IPS-18c (cell line): ENCODE data around the gene SPATA19.
"Not testable (repeated sequence)": the region's sequence is repeated elsewhere in the genome, so short reads cannot be mapped to it uniquely, and the experiment has no call there.

Experiments
- H3K4me3 ChIP-seq: 2 replicates; pipeline ENCODE4 v1.7.0; 2013; ENCODE audit warnings: low read depth, mild to moderate bottlenecking, low read length, moderate library complexity; ENCODE audit not compliant: insufficient read depth
- H3K9me3 ChIP-seq: one replicate; pipeline ENCODE4 v1.6.1; 2013; ENCODE audit warnings: mild to moderate bottlenecking, low read length, moderate library complexity; ENCODE audit not compliant: control insufficient read depth, insufficient read depth

SPATA19 gene

GRCh38 chr11:133845413-133845812, at the start of gene SPATA19:
SPATA19 (minus strand) TSS chr11:133845513; CDS start chr11:133845446, 67 bp downstream.
- no peaks in the 10 kb centered on the region for H3K9me3 ChIP-seq
- H3K4me3 ChIP-seq = no peak within 1 kb of the TSS

DNA sequence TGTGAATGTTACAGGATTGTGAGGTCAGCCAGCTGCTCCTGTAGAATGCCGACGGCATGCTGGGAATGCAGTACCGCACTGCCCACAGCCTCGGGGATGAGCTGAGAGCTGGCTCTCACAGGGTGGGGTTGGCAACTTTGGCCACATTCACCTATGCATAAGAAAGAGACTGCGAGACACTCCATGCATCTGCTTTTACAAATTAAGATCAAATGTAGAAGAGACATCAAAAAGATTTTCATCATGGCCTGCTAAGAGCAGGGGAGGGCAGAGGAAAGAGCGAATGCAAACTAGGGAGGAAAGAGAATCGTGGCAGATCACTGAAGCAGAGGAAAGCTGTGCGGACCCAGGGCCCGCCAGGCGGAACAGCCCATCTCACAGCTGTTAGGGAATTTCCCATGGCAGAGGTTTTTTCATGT, 49.8 kb upstream of the SPATA19 start:
- Histone ChIP-seq H3K4me3 (no peak overlapping the region), H3K9me3 (no peaks in the 10 kb centered on the region)

DNA sequence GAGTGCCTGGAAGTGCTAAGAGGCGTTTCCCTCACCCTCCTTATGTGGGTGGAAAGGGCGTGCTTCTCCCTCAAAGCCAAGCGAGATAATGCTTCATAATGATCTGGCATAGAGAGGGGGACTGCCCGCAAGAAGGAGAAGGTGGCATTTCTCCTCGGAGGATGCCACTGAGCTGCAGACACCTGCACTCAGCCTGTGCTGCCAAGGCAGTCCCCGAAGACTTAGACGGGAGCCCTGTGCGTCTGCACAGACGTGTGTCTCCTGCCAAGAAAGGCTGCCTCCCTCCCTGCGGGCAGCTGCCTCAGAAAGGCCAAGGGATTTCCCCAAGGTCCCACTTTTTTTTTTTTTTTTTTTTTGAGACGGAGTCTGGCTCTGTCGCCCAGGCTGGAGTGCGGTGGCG, 48.1 kb upstream of the SPATA19 start:
- H3K4me3 ChIP-seq = no peak overlapping the region
- no peaks in the 10 kb centered on the region for H3K9me3 ChIP-seq

DNA sequence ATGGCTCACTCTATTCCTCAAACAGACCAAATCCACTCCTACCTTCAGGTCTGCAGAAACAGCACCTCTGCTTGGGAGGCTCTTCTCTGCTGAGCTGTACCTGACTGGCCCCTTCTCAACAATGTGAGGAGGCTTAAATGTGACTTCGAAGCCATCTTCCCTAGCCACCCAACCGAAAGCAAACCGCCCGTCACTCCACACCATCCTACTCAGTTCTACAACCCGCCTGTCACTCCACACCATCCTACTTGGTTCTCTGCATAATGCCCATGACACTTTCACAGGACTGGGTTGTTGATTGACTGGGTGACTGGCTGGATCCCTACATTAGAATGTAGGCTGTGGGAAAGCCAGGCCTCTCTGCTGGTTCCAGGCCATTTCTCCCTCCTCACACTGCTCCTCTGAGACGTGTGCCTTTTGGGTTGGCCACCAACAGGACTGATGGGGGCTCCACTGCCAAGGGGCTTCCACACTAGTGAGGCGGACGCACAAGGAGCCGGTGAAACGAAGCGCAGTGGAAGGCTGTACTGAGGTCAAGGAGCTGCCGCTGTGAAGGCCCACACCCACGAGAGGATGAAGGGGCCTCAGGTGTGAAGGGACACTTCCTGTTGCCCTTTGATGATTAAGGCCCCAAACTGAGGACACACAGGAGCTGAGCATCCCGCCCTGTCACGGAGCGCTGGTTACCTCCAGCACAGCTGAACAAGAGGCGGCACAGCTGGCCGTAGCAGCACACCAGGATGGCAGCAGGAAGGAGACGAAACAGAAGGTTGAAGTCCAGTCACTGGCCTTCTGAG, 47.5 kb upstream of the SPATA19 start:
- Histone ChIP-seq H3K4me3 (no peak overlapping the region), H3K9me3 (no peaks in the 10 kb centered on the region)

DNA sequence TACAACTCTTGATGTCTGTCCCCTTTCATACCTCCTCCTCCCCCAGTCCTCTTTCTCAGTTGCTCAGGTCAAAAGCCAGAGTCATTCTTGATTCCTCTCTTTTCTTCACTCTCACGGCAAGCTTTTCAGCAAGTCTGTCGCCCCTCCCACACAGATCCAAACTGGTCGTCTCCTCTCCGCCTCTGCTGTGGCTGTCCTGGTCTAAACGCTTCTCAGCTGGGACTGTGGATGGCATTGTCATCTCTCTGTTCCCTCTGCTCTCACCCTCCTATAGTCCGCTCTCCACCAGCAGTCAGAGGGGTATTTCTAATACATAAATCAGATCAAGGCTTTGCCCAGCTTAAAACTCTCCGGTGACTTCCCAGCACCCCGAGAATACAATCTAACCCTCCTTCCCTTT, 46.8 kb upstream of the SPATA19 start:
- no peaks in the 10 kb centered on the region for H3K9me3 ChIP-seq

GRCh38 chr11:133889893-133890292, 44.6 kb upstream of the SPATA19 start:
- H3K9me3 ChIP-seq = no peaks in the 10 kb centered on the region
- no peak overlapping the region for H3K4me3 ChIP-seq

More for the DNA sequence above, 46.8 kb upstream of the SPATA19 start:
- H3K4me3 ChIP-seq = no peak overlapping the region

DNA sequence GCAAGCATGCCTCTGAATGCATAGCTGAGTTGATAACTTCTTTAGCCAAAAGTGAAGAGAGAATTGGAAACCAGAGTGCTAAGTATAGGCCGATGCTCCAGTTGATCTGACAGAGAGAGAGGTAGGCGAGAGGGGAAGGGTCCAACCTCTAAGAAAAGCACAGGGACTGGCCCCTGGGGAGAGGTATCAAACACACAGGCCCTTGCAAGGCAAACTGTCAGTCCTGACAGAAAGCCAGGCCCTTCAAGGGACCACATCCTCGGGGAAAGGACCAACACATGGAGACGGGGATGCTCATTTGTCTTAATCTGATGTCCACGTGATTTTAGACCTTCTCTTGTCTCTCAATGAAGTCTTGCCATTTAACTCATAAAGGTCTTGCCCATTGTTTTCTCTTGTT, 43.9 kb upstream of the SPATA19 start:
- Histone ChIP-seq H3K9me3 (peaks cover 2% of the 10 kb centered on the region), H3K4me3 (no peak overlapping the region)

DNA sequence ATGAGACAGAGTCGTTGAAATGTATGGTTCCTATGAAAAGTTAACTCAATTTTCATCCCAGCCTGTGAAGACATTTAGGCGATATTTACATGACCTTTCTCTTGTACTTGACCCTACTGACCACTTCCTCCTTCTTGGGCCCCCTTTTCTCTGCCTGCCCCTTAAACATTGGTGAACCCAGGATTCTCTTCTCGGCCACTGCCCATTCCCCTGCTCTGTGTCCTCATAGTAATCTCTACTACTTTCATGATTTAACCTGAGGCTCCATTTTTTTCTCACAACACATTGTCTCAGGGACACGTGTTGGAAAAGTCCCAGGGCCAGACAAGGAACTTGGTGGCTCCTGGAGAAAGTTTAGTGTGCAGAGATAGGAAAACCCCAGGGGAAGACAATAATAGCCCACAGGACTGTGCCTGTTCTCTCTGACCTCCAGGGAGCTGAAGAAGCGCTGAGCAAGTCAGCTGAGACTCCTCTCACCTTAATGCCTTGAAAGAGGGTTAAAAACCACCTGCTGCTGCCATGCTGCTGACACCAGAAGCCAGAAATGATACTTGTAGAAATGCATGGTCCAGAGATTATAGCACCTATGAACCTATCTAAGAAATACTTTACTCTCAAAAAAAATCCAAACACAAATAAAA, 42.5 kb upstream of the SPATA19 start:
- no peak overlapping the region for H3K4me3 ChIP-seq
- H3K9me3 ChIP-seq = peaks cover 2% of the 10 kb centered on the region

DNA sequence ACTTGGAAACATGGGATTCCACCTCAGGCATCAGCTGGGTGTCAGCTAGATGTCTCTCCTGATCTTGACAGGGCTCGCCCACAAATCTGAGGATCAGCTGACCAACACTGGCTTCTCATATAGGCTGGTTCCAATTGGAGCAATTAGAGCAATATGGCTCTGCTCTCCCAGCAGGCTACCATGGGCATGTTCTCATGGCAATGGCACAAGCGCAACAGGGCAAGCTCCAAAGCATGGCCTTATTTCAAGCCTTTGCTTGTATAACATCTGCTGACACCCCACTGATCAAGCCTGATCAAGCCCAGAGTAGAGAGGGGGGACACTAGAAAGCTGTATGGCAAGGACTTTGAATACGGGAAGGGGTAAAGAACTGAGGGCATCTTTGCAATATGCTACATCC, 40.7 kb upstream of the SPATA19 start:
- Histone ChIP-seq H3K9me3 (peaks cover 2% of the 10 kb centered on the region), H3K4me3 (no peak overlapping the region)

- H3K4me3 ChIP-seq = no peak overlapping the region
- H3K9me3 ChIP-seq = no peaks in the 10 kb centered on the region
Measured at GRCh38 chr11:133872160-133872559, 26.8 kb upstream of the SPATA19 start.

- Histone ChIP-seq H3K4me3 (no peak overlapping the region), H3K9me3 (no peaks in the 10 kb centered on the region)
Measured at GRCh38 chr11:133867456-133867855, 22.1 kb upstream of the SPATA19 start.

- Histone ChIP-seq H3K9me3 (no peaks in the 10 kb centered on the region), H3K4me3 (no peak overlapping the region)
Measured at GRCh38 chr11:133865466-133865865, 20.2 kb upstream of the SPATA19 start.

GRCh38 chr11:133864756-133865155, 19.4 kb upstream of the SPATA19 start:
- no peak overlapping the region for H3K4me3 ChIP-seq
- H3K9me3 ChIP-seq = no peaks in the 10 kb centered on the region

DNA sequence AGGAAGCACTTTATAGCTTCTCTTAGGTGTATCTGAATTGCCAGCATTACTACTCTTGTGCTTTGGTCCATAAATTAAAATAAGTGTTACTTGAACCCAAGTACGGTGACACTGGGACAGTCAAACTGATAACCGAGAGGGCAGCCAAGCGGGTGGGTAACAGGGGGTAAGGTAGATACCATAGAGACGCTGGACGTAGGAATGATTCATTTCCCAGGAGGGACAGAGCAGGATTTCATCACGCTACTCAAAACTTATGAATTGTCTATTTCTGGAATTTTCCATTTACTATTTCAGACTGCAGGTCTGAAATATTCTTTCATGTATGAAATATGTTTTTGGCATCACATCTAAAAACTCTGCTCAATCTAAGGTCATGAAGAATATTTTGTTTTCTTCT, 14.8 kb upstream of the SPATA19 start:
- no peak overlapping the region for H3K4me3 ChIP-seq
- no peaks in the 10 kb centered on the region for H3K9me3 ChIP-seq

GRCh38 chr11:133854330-133854960, 9.1 kb upstream of the SPATA19 start:
- not testable (repeated sequence) for H3K4me3 ChIP-seq, H3K9me3 ChIP-seq

- Histone ChIP-seq H3K4me3 (no peak overlapping the region), H3K9me3 (no peaks in the 10 kb centered on the region)
Measured at GRCh38 chr11:133844217-133844616, 1.1 kb downstream of the SPATA19 start.

DNA sequence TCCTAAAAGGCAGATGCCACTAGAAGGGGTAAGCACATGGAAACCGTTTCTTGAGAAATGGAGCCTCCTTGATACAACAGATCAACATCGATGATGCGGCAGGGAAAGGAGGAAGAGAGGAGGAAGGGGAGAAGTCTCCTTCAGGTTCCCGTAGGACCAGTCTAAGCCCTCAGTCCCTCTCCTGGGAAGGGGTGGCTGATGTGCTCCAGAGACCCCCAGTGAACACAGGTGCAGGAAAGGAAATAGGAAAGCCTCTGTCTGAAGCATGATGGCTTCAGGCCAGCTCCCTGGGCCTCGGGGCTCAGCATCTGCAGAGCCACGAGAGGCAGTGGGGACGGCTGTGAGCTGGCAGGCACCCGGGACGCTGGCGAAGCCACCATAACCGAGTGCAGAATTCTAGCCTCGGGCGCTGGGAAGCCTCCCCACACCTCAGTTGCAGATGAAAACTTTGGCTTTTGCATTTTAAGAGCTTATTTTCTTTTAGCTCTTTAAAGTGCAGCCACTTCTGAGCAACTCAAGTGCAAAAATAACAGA, 1.8 kb downstream of the SPATA19 start:
- no peaks in the 10 kb centered on the region for H3K9me3 ChIP-seq
- H3K4me3 ChIP-seq = no peak overlapping the region

DNA sequence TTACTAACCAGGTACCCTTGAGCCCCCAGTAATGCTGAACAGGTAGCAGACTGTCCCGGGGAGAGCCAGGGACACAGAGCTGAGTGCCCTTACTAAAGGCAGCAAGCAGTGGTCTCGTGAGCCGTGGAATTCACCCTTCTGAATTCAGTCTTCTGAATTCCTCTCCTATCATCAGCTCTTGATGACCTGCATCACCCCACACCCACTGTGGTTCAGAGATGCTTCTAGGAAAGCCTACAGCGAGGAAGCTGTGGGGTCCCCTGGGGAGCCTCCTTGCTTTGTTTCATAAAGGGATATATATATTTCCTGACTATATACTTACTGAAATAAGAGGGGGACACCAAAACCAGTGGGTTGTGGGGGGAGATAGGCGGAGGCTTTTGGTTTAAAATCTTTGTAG, 2.6 kb downstream of the SPATA19 start:
- H3K4me3 ChIP-seq = no peak overlapping the region
- H3K9me3 ChIP-seq = no peaks in the 10 kb centered on the region
